Measurements from ENCODE around the gene LSS. TPM values are rescaled to one million over a fixed set of nuclear protein-coding genes. Genes with fewer than 3 reads are reported as not detected.

LSS gene
- total and polyA plus RNA-seq, 8 donors: 34.9 to 184 (median 54.5) TPM

DNA sequence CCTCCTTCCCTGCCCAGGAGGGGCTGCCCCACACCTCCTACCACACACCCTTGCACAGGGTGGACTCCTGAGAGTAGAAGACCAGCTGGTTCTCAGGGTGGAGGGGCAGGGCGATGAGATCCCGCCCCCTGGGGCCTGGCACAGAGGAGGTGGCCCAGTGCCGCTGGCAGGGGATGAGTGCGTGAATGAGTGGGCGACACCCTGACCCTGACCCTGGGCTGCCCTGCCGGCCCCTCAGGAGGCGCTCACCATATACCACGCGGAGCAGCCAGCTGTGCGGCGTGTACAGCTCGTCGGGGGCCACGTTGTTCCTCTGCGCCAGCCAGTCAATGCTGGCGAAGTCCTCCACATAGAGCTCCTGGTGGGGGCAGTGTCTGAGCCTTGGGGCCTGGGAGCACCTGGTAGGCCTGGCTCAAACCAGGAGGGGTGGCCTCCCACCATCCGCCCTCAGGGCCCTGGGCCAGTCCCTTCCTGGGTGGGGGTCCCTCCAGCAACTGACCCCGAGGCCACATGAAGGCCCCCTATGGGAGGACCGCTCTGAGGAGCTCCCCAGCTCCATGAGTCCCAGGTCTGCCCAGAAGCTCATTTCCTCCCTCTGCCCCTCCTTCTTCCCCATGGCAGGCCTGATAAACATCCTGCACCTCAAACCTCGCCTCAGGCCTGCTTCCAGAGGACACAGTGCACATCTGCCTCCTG, 13.0 kb downstream of the LSS start:
- intact Hi-C loops (cut with DNase I): no loop called here
- Histone ChIP-seq H3K36me3 (peaks cover 0 to 98% of the 10 kb centered on the region in 2 donors), H3K4me1 (peaks cover 0 to 4% of the 10 kb centered on the region in 2 donors), H3K4me3 (no peak overlapping the region), H3K27ac (no peak overlapping the region), H3K27me3 (no peaks in the 10 kb centered on the region), H3K9me3 (no peaks in the 10 kb centered on the region)
- DNase-seq (peak in 1 of 4 donors; percentile 68), ATAC-seq (no peak)
- no peak for TF ChIP-seq CTCF (IDR thresholded peaks at IDR 0.05)

DNA sequence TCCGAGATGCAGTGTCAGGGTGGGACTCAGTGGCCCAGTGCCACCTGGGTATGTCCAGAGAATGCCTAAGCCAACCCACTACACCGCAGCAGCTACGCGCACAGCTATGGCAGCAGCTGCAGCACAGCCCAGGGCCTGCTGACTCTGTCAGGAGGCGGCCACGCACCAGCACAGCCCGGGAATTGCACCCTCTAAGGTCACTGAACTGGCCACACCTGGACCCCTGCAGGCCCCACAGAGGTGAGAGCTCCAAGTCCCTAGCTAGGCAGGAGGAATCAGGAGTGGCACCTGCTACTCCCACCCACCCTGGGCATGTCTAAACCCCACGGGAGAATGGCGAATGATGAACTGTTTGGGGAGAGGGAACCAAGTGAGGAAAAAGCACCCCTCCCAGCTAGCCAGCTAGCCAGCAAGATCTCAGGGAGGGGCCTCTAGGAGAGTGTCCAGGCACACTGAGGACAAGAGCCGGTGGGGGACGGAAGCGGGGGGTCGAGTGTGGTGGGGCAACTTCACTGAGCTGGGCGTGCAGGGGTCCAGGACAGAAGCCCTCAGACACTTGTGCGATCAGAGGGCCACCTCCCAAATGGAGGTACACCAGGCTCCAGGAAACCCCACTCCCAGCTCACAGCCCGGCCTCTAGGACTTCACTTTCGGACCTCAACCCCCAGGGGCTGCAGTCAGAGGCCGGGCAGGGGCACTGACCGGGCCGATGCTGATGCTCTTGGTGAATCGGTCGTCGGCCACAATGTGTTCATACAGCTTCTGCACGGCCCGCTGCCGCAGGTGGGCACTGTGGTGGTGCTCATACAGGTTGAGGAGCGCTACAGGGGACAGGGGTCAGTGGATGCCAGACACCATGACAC, 13.9 kb downstream of the LSS start:
- Histone ChIP-seq H3K4me3 (no peak overlapping the region), H3K27me3 (no peaks in the 10 kb centered on the region), H3K36me3 (peaks cover 0 to 98% of the 10 kb centered on the region in 2 donors), H3K4me1 (no peaks in the 10 kb centered on the region), H3K9me3 (no peaks in the 10 kb centered on the region), H3K27ac (no peak overlapping the region)
- intact Hi-C loops (cut with DNase I): no loop called here
- DNase-seq (no peak), ATAC-seq (no peak)
- no peak for TF ChIP-seq CTCF (IDR thresholded peaks at IDR 0.05)

- intact Hi-C loops (cut with DNase I): no loop called here
- no peaks in the 10 kb centered on the region for H3K27me3 ChIP-seq
- no peak for TF ChIP-seq CTCF (IDR thresholded peaks at IDR 0.05)
- no peaks in the 10 kb centered on the region for H3K9me3 ChIP-seq
- no peaks in the 10 kb centered on the region for H3K4me1 ChIP-seq
- H3K27ac ChIP-seq: no peak overlapping the region
- no peak overlapping the region for H3K4me3 ChIP-seq
- ATAC-seq (no peak), DNase-seq (no peak)
- peaks cover 0 to 98% of the 10 kb centered on the region in 2 donors for H3K36me3 ChIP-seq
Observed at GRCh38 chr21:46213620-46214286, 14.8 kb downstream of the LSS start.

DNA sequence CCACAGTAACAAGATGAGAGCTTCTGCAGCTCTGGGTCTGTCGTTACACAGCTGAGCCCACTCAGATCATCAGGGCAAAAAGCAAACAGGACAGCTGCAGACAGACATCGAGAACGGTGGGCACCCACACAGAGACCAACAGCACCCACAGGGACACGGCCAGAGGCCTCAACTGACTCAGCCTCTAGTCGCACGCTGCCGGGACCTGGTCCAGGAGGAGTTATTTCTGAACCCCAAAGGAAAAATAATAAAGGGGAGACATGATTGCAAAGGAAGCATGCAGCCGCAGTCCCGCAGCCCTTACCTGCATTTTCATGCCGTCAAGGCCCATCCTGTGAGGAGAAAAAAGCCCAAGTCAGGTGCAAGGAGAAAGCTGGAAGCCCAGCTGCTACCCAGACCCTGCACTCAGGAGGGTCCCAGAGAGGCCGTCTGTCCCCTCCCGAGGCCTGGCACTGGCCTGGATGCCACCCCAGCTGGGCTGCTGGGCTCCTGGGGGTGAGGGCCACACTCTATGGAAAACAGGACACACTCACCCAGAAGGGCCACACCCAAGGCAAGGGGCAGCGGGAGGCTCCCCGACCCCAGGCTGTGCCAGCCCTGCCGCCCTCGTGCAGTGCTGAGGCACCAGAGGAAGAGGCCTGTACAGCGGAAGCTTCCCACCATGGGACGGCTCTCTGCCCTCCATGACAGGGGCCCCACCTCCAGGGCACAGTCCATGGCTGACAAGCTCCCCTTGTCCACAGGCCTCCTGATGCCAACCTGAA, 15.7 kb downstream of the LSS start:
- intact Hi-C loops (cut with DNase I): no loop called here
- no peaks in the 10 kb centered on the region for H3K9me3 ChIP-seq
- peaks cover 0 to 98% of the 10 kb centered on the region in 2 donors for H3K36me3 ChIP-seq
- H3K27me3 ChIP-seq: no peaks in the 10 kb centered on the region
- ATAC-seq (no peak), DNase-seq (no peak)
- H3K4me1 ChIP-seq: no peaks in the 10 kb centered on the region
- H3K27ac ChIP-seq: no peak overlapping the region
- no peak overlapping the region for H3K4me3 ChIP-seq
- no peak for TF ChIP-seq CTCF (IDR thresholded peaks at IDR 0.05)

Data from left lung (tissue), 10 donors.